Sciatic nerve (tissue), 1 donor: ENCODE measurements around the gene PKM. TPM values are rescaled to one million over a fixed set of nuclear protein-coding genes. Genes with fewer than 3 reads are reported as not detected.

Experiments used
- total RNA-seq: library from RNA; stranded (reverse); fragmentation: NEBNext Ultra II Directional; extraction: Animal tissue kit (Norgen Biotek cat#: 25700); gene quantifications from one replicate; pipeline ENCODE4 v1.2.1, GENCODE V29; 2021
- donor health status: DM: no; HTN: no; CAD: no.

Gene PKM
- total RNA-seq, 1 donor from 2014 or later, result 385 TPM

Other genes with a start within 250 kb of the PKM start
- gene MYO9A, start 113.0 kb downstream of the PKM start, total RNA-seq, result 98.7 TPM
- gene SENP8, start 112.8 kb downstream of the PKM start, total RNA-seq, result 2.4 TPM
- 6.7 TPM for gene GRAMD2A, start 33.4 kb downstream of the PKM start, total RNA-seq
- gene PARP6, start 41.4 kb upstream of the PKM start, total RNA-seq, result 113 TPM
- 3.3 TPM for gene CELF6, start 89.0 kb upstream of the PKM start, total RNA-seq
- gene HEXA, start 144.8 kb upstream of the PKM start, total RNA-seq, result 102 TPM
- not detected for gene TMEM202, start 167.1 kb upstream of the PKM start, total RNA-seq
- 175 TPM for gene ARIH1, start 243.1 kb upstream of the PKM start, total RNA-seq